Right lobe of liver (tissue), 6 donors: ENCODE results near the gene SMARCA2. TPM values are rescaled to one million over a fixed set of nuclear protein-coding genes. Genes with fewer than 3 reads are reported as not detected.

ENCODE experiments used
- ATAC-seq, 4 donors: fragments of 200-7000 bp; cut with Tn5 transposase; one replicate each; pipeline ENCODE4 v1.9.1; 2020; ENCODE audit warnings: mild to moderate bottlenecking in 4 of 4, moderate library complexity in 4 of 4
- DNase-seq, 3 donors: peaks; one replicate each; pipeline ENCODE4 v3.0.0-alpha.2; 2020
- H3K27ac ChIP-seq, 3 donors: fragments of 200-600 bp; one replicate each; pipeline ENCODE4 v1.8.0; 2022
- H3K27me3 ChIP-seq, 2 donors: fragments of 200-600 bp; one replicate each; pipeline ENCODE4 v1.8.0; 2022
- H3K36me3 ChIP-seq, 4 donors: fragments of 200-600 bp; sonication (generic) in 1 of 4; one replicate each; pipeline versions ENCODE4 v1.5.1 to v1.8.0; 2017 to 2022; ENCODE audit warnings: control low read depth in 1 of 4
- H3K4me1 ChIP-seq, 4 donors: fragments of 200-600 bp; sonication (generic) in 1 of 4; one replicate each; pipeline versions ENCODE4 v1.5.1 to v1.8.0; 2017 to 2022; ENCODE audit warnings: control low read depth in 1 of 4
- H3K4me3 ChIP-seq, 3 donors: fragments of 200-600 bp; one replicate each; pipeline ENCODE4 v1.8.0; 2022
- H3K9me3 ChIP-seq, 4 donors: fragments of 200-600 bp; sonication (generic) in 1 of 4; one replicate each; pipeline versions ENCODE4 v1.5.1 to v1.8.0; 2017 to 2022; ENCODE audit warnings: control low read depth in 1 of 4
- CTCF ChIP-seq, 4 donors: fragments of 200-600 bp in 3 of 4; fragments of 450-650 bp in 1 of 4; IDR thresholded peaks; one replicate each; pipeline versions ENCODE4 v1.5.1 to v1.8.0; 2016 to 2022; ENCODE audit warnings: antibody characterized with exemption in 4 of 4, mild to moderate bottlenecking in 2 of 4
- POLR2A ChIP-seq: fragments of 450-650 bp; IDR thresholded peaks from one replicate; pipeline ENCODE4 v1.6.1; 2017; ENCODE audit warnings: antibody characterized with exemption, mild to moderate bottlenecking
- WGBS: methylation state at CpG from one replicate; pipeline ENCODE4 v1.1.6; 2018; ENCODE audit warnings: low coverage, low lambda C conversion rate; ENCODE audit not compliant: insufficient coverage; ENCODE audit errors: missing lambda C conversion rate; 5-methylcytosine and 5-hydroxymethylcytosine counted together
- intact Hi-C, 2 donors: fragments of 100-400 bp; cut with DNase I; formaldehyde crosslinking; loops; one replicate each; pipeline versions ENCODE4 v1.11.2 to v1.14.1; 2022
- total RNA-seq, 6 experiments: library from RNA; depleted of rRNA in 2 of 6; stranded (reverse); fragments of >200 nt in 2 of 6; fragmentation: NEBNext Ultra II Directional in 3 of 6; extraction: Animal tissue kit (Norgen Biotek cat#: 25700) in 3 of 6; gene quantifications; one replicate each; pipeline versions ENCODE4 v1.1.0 to v1.2.4, GENCODE V29; 2016 to 2023
- donor health status: DM: no; HTN: yes; CAD: no.
- donor health status: DM: no; HTN: no; CAD: no.
- donor health status: DM: no; HTN: no; CAD: no.
- donor health status: DM: no; HTN: yes; CAD: no.
- donor health status: DM: no; HTN: yes; CAD: no.

SMARCA2 gene
- total RNA-seq, 6 experiments from 2014 or later = 46.2 to 97.8 (median 62.4) TPM

GRCh38 chr9:1995084-1995483 is 20.1 kb upstream of the SMARCA2 start:
- Histone ChIP-seq H3K36me3 (no peaks in the 10 kb centered on the region), H3K4me3 (no peak overlapping the region), H3K9me3 (no peaks in the 10 kb centered on the region), H3K27me3 (no peaks in the 10 kb centered on the region), H3K27ac (no peak overlapping the region), H3K4me1 (no peaks in the 10 kb centered on the region)
- intact Hi-C loops = no loop called here
- ATAC-seq (no peak), DNase-seq (no peak)
- WGBS = 89% methylated on average over 1 of the region's 1 CpG
- TF ChIP-seq CTCF (IDR thresholded peaks at IDR 0.05) = no peak
- no peak for TF ChIP-seq POLR2A

- Histone ChIP-seq H3K9me3 (no peaks in the 10 kb centered on the region), H3K4me1 (no peaks in the 10 kb centered on the region), H3K36me3 (no peaks in the 10 kb centered on the region), H3K4me3 (no peak overlapping the region), H3K27ac (no peak overlapping the region), H3K27me3 (no peaks in the 10 kb centered on the region)
- ATAC-seq (no peak), DNase-seq (no peak)
- TF ChIP-seq CTCF (IDR thresholded peaks at IDR 0.05) (no peak), POLR2A (no peak)
- WGBS = 85% methylated on average over 6 of the region's 6 CpGs
- intact Hi-C loops = no loop called here
These were observed 19.0 kb upstream of the SMARCA2 start for GRCh38 chr9:1996156-1996555.

GRCh38 chr9:1997646-1998045 is 17.5 kb upstream of the SMARCA2 start:
- no peak overlapping the region for H3K27ac ChIP-seq
- no peak for DNase-seq
- H3K4me3 ChIP-seq = no peak overlapping the region
- no peaks in the 10 kb centered on the region for H3K27me3 ChIP-seq
- no peaks in the 10 kb centered on the region for H3K9me3 ChIP-seq
- TF ChIP-seq POLR2A (no peak), CTCF (IDR thresholded peaks at IDR 0.05) (no peak)
- H3K36me3 ChIP-seq = no peaks in the 10 kb centered on the region
- intact Hi-C loops = no loop called here
- no peaks in the 10 kb centered on the region for H3K4me1 ChIP-seq
- ATAC-seq = no peak
- 95% methylated on average over 2 of the region's 2 CpGs for WGBS

GRCh38 chr9:1998111-1998510 is 17.0 kb upstream of the SMARCA2 start:
- no peak overlapping the region for H3K4me3 ChIP-seq
- no peaks in the 10 kb centered on the region for H3K9me3 ChIP-seq
- H3K27me3 ChIP-seq = no peaks in the 10 kb centered on the region
- no peak overlapping the region for H3K27ac ChIP-seq
- DNase-seq (no peak), ATAC-seq (no peak)
- no peak for TF ChIP-seq POLR2A
- no peak for TF ChIP-seq CTCF (IDR thresholded peaks at IDR 0.05)
- H3K4me1 ChIP-seq = no peaks in the 10 kb centered on the region
- intact Hi-C loops = no loop called here
- no peaks in the 10 kb centered on the region for H3K36me3 ChIP-seq
- 94% methylated on average over 1 of the region's 2 CpGs for WGBS

- intact Hi-C loops = no loop called here
- ATAC-seq (no peak), DNase-seq (no peak)
- Histone ChIP-seq H3K9me3 (no peaks in the 10 kb centered on the region), H3K27me3 (no peaks in the 10 kb centered on the region), H3K36me3 (no peaks in the 10 kb centered on the region), H3K4me1 (no peaks in the 10 kb centered on the region), H3K4me3 (no peak overlapping the region), H3K27ac (no peak overlapping the region)
- no peak for TF ChIP-seq CTCF (IDR thresholded peaks at IDR 0.05)
- TF ChIP-seq POLR2A = no peak
- WGBS = 73% methylated on average over 3 of the region's 3 CpGs
These were observed 14.8 kb upstream of the SMARCA2 start for GRCh38 chr9:2000314-2000713.
